GM04503 (cell line): ENCODE data around the gene DPYSL5.
"Not testable (repeated sequence)": the region's sequence is repeated elsewhere in the genome, so short reads cannot be mapped to it uniquely, and the experiment has no call there.

ENCODE experiments used
- DNase-seq: peaks from one replicate; pipeline ENCODE4 v3.0.0-alpha.2; 2012; ENCODE audit warnings: low read depth

Gene DPYSL5, protein sequence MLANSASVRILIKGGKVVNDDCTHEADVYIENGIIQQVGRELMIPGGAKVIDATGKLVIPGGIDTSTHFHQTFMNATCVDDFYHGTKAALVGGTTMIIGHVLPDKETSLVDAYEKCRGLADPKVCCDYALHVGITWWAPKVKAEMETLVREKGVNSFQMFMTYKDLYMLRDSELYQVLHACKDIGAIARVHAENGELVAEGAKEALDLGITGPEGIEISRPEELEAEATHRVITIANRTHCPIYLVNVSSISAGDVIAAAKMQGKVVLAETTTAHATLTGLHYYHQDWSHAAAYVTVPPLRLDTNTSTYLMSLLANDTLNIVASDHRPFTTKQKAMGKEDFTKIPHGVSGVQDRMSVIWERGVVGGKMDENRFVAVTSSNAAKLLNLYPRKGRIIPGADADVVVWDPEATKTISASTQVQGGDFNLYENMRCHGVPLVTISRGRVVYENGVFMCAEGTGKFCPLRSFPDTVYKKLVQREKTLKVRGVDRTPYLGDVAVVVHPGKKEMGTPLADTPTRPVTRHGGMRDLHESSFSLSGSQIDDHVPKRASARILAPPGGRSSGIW

DNA sequence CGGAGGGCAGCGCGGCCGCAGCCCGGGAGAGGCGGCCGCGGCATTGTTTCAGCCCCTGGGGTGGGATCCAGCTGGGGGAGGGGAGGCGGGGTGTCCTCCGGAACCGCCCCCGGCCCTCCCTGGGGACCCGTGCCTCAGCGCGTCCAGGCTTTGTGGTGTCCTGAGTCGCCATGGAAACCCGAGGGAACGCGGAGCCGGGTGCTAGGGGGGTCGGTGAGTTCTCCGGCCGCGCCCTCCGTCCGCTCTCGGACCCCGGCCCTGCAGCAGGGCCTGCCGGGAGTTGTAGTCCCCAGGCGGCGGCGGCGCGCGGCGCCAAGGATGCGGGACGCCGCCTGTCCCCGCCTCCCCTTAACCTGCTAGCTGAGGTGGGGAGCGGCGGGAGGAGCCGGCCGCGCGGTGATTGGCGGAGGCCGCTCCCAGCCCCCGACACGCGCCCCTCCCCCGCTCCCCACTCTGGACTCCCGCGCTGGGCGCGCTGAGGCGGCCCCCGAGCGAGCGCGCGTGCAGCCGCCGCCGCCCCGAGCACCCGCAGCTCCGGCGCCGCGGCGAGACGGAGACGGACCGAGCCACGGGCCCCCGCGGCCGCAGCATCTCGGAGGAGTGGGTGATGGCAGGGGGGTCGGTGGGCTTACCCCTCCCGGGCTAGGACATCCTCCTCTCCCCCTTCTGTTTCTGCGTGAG is at the start of gene DPYSL5:
TSS of gene DPYSL5 (plus strand) at position 478 of the 681 bp plus-strand sequence. CDS start 50,368 bp downstream, outside the sequence.
- no peak for DNase-seq

DNA sequence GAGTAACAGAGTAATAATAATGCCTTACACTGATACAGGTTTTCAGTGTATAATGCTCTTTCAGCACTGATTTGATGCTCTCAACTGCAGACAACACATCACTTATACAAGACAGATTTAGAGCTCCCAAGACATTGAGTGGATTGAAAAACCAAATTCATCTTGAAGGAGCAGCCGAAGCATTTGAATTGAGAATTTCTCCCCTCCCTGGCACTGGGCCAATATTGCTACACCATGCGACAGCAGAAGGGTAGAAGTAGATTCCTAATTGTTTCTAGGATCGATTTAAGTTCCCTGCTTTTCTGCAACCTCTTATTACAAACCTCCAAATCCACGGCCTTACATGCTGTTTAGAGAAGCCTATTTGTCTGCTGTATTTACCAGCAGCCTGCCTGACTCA is 46.6 kb upstream of the DPYSL5 start:
- no peak for DNase-seq

DNA sequence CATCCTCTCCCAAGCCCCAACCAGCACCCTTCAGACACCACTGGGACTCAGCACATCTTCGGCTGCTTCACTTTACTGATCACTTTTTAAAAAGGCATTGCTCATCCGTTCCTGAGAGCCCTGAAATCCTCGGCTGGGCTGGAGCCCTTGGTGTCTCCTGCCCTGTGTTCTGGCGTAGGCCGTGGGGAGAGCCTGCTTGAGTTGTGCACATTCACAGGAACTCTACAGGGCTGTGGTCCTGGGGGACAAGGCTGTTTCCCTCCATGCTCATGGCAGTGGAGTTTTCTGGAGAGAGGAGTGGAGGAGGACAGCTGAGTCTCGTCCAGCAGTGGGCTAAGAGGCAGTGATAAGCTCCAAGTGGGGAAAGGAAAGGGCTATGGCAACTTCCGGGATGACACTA is 46.1 kb upstream of the DPYSL5 start:
- DNase-seq = no peak

DNA sequence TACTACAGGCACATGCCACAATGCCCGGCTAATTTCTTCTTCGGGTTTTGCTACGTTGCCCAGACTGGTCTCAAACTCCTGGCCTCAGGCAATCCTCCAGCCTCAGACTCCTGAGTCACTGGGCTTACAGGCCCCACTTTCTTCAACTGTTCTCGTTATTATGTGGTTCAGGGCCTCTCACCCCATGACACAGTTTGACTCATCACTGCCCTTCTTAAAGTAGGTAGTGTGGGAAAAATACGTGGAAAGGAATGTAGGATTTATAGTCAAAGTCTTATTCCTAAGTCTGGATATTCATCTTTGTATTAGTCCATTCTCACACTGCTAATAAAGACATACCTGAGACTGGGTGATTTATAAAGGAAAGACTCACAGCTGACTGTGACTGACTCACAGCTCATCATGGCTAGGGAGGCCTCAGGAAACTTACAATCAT is 42.7 kb upstream of the DPYSL5 start:
- peak; percentile 69 for DNase-seq

DNA sequence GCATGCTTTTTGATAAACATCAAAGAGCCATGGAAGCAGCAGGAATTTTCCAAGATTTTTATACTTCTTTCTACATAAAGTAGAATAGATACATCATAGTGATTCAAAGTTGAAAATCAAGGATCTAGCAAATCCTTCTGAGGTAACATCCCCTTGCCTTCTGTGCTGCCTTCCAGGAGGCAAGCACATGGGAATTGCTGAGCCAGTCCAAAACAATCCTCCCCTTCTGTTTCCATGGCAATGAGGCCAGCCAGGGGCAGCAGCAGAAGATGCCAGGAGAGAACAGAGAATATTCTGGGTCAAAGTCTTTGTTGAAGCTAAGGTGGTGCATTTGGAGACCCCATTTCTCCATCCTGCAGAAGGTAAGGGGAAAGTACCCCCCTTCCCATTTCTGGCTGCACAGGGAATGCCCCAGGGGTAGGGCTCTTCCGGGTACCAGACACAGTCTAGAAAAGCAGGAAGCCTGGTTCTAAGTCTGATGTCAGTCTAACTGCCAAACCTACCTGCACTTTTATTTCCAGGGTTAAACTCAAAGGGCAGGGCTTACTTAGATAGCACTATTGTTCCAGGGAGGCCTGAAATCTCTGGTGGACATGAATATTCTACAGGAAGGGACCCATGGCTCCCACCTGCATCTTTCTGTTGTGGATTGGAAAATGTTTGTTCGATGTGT is 40.0 kb upstream of the DPYSL5 start:
- DNase-seq = no peak

DNA sequence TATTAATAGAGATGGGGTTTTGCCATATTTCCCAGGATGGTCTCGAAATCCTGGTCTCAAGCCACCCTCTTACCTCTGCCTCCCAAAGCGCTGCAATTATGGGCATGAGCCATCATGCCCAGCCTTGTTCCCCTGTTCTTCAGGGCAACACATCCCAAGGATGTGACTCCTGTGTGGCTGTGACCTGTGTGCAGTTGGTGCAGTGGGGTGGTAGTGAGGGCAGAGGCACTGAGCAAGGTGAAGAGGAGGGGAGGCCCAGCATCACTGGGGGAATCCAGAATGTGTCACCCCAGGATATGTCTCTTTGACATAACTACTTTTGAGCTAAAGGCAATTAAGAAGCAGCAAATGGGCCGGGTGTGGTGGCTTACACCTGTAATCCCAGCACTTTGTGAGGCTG is 38.7 kb upstream of the DPYSL5 start:
- no peak for DNase-seq

DNA sequence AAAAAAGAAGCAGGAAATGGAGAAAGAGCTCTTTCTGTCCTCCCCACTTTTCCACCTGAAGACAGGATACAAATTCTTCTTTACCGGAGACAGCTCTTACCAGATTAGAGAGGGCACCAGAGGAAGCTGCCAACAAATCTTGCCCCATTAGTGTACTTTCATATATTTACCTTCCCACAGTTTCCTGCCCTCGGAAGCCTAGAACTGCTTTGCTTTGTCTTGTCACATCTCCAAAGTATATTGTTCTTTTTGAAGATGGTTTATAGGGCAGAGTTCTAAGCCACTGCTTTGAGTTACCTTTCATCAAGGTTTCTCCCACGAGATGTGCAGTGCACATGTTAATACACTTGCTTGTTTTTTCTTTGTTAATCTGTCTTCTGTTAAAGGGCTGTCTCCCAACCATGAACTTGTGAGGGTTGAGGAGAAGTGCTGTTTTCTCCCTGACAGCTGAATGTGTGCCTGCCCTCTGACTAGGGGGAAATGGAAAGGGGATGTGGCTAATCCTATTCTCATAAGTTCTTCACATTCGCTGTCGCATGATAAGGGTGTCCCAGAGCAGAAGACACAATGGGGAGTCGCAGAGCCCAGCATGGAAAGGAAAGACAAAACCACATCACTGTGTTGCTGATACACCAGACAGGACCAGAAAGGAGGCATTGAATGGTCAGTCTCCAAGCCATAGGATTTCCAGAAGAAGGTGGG is 37.9 kb upstream of the DPYSL5 start:
- no peak for DNase-seq

DNA sequence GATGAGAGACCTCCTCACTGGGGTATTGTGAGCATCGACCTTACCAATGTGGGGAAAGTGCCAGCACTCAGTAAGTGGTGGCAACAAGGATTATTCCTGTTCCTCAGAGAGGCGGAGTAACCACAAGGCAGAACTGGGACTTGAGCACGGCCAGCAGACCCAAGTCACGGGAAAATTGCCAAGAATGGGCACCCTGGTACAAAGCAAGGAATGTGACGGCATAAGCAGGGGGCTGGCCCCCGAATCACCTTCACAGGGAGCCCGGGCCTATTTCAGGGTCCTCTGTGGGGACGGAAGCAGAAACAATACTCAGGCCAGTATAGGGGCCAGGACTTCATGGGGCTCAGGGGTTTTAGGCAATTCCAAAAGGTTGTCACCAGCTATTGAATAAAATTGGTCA is 36.7 kb upstream of the DPYSL5 start:
- DNase-seq = no peak

- DNase-seq = no peak
Observed at GRCh38 chr2:26811791-26812694, 35.9 kb upstream of the DPYSL5 start.

DNA sequence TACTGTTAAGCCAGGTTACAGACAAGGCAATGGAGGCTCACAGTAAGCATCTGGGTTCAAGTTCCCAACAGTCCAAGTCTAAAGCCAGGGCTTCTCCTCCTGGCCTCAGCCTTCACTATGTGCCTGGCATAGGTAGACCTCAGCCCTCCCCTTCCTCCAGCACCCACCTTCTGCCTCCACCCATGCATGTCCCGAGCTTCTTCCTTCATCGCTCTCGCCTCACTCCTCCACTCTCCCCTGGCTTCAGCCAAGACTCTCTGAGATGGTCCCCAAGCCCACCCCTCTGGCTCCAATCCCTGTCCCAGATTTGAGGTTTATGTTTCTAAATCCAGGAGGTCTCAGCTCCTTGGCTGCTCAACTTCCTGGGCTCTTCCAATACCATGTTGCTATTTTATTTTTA is 35.2 kb upstream of the DPYSL5 start:
- DNase-seq = no peak

DNA sequence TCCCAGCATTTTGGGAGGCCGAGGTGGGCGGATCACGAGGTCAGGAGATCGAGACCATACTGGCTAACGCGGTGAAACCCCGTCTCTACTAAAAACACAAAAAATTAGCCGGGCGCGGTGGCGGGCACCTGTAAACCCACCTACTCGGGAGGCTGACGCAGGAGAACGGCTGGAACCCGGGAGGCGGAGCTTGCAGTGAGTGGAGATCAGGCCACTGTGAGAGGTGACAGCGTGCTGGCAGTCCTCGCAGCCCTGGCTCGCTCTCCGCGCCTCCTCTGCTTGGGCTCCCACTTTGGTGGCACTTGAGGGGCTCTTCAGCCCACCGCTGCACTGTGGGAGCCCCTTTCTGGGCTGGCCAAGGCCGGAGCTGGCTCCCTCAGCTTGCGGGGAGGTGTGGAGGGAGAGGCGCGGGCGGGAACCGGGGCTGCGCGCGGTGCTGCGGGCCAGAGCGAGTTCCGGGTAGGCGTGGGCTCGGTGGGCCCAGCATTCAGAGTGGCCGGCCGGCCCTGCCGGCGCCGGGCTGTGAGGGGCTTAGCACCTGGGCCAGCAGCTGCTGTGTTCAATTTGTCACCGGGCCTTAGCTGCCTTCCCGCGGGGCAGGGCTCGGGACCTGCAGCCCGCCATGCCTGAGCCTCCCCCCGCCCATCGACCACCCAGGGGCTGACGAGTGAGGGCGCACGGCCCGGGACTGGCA is 33.7 kb upstream of the DPYSL5 start:
- DNase-seq = not testable (repeated sequence)

DNA sequence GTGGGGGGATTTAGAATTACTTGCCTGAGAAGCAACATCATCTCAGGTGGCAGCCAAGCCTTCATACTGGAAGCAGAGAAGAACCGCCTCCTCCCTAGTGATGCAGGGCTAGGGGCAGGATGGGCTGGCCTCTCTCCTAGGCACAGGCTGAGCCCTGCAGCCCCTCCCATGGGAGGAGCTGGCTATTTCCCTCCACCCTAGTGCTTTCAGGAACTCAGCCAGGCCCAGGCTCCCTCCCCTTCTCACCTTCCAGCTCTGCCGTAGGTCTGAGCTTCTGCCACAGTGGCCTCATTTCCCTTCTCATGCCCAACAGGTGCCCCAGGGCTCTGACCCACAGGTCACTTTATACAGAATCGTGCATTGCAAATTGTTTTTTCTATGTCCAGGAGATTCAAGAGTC is 31.0 kb upstream of the DPYSL5 start:
- no peak for DNase-seq

GRCh38 chr2:26818255-26818654 is 29.7 kb upstream of the DPYSL5 start:
- DNase-seq = no peak

GRCh38 chr2:26818972-26819371 is 29.0 kb upstream of the DPYSL5 start:
- DNase-seq = no peak

- no peak for DNase-seq
Observed at GRCh38 chr2:26820932-26821331, 27.0 kb upstream of the DPYSL5 start.

GRCh38 chr2:26822877-26823276 is 25.1 kb upstream of the DPYSL5 start:
- no peak for DNase-seq

DNA sequence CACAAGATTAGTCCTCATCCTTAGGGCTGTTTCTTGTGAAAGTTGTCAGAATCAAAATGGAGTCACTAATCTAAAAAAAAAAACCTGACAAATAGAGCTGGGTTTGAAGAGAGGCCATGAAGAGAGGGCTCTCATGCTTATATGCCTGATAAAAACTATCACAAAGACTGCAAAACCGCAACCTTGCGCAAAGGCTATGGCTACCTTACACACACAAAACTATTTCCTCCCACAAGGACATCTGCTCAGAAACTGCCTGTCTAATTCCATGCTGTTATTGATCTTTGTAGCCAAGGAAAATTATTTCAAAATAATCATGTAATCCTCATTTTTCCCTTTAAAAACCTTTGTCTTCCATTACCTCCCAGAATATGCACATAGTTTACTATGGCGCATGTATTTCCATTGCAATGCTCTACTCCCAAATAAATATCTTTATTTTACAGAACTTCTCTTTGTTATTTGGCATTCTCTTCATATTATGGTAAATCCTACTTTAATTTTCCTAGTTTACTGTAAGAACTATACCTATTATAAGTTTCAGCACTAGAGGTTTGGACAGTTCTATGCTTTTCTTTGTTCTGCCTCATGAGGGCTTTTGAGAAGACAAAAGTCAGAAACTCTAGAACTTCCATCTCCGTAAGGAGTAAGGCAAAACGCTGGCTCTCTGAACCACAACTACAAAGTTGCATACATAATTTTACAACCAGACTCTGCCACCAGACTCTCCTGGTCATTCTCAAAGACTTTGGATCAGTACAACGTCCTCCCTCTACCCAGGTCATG is 9.6 kb upstream of the DPYSL5 start:
- no peak for DNase-seq

DNA sequence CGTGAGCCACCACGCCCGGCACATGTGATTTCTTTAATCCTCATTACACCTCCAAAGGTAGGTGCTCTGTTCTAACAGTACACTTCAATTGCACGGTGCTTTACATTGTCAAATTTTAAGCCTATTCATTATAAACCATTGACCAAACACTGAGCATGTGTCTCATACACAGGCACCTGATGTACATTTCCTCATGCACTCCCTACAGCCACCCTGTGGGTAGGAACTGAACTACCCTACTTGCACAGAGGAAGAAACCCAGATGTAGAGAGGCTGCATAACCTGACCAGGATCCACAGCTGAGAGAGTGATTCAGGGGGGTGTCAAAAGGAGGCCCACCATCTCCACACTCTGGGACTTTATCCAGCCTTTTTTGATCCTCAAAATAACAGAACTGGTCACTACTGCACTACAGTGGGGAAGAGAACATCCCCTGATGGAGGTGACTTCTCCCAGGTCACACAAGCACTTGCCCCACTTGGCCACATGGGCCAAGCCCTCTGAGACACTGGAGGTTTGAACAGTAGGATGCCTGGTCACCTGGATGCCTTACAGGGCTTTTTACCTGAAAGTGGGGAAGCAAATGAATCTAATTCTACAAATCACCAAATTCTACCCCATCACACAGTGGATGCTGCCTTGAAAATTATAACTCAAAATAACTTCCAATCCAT is 6.9 kb upstream of the DPYSL5 start:
- DNase-seq = no peak

DNA sequence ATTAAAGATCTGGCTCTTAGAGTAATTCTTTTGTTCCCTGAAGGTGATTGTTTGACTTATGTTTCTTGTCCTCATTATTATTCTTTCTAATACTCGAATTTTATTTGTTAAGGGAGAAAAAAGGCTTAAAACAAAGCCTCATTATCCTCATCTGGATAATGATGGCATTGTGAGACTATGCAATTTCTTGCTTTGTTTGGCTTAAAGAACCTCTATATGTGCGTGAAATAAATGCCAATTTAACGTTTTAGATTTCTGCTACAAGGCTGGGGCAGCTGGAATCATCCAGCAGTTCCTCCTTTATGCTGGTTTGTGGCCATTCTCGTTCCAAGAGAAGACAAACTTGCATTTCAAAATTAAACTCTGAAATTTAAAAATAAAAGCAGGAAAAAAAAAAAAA is 4.9 kb upstream of the DPYSL5 start:
- DNase-seq = no peak
